HCT116 (cell line): ENCODE results near the gene ZDHHC19.

ENCODE experiments used
- CEBPB ChIP-seq: IDR thresholded peaks from 2 replicates; pipeline ENCODE4 v1.6.1; 2012; ENCODE audit warnings: low read depth
- CTCF ChIP-seq, 3 experiments: fragments of 200-600 bp in 1 of 3; sonication (generic) in 1 of 3; IDR thresholded peaks in 2 of 3; conservative IDR thresholded peaks in 1 of 3; 2 replicates each; pipeline ENCODE4 v1.5.1; 2012 to 2017; ENCODE audit warnings: low read depth in 2 of 3, low read length in 2 of 3, antibody characterized with exemption in 1 of 3, borderline replicate concordance in 1 of 3, control low read depth in 1 of 3, mild to moderate bottlenecking in 1 of 3, mixed read lengths in 1 of 3, mixed run types in 1 of 3, moderate library complexity in 1 of 3; ENCODE audit not compliant: insufficient read depth in 1 of 3
- EZH2 ChIP-seq: fragments of 200-600 bp; sonication (generic); IDR thresholded peaks from 2 replicates; pipeline ENCODE4 v1.6.1; 2017; ENCODE audit warnings: antibody characterized with exemption, mixed run types
- JUND ChIP-seq: IDR thresholded peaks from 2 replicates; pipeline ENCODE4 v1.6.1; 2012
- POLR2A ChIP-seq: IDR thresholded peaks from 2 replicates; pipeline ENCODE4 v1.7.0; 2011; ENCODE audit warnings: borderline replicate concordance; ENCODE audit not compliant: insufficient read depth, insufficient read length; ENCODE audit errors: extremely low read depth
- REST ChIP-seq: IDR thresholded peaks from 2 replicates; pipeline ENCODE4 v1.6.1; 2012; ENCODE audit warnings: low read depth
- SIN3A ChIP-seq: IDR thresholded peaks from 2 replicates; pipeline ENCODE4 v1.6.1; 2012; ENCODE audit warnings: low read depth

- no peak for TF ChIP-seq CEBPB
- TF ChIP-seq CTCF (IDR thresholded peaks at IDR 0.05 in 2 of 3, conservative IDR thresholded peaks at IDR 0.05 in 1 of 3; ENCODE audit: borderline replicate concordance in 1 of 3, insufficient read depth in 1 of 3, low read depth in 2 of 3, low read length in 2 of 3), result no peak
- TF ChIP-seq POLR2A, result no peak
- no peak for TF ChIP-seq SIN3A
- TF ChIP-seq EZH2, result no peak
- TF ChIP-seq REST, result no peak
- TF ChIP-seq JUND, result no peak
Observed at GRCh38 chr3:196179380-196180308, 31.6 kb downstream of the ZDHHC19 start.
